Measurements from ENCODE around the gene GVQW3.

DNA sequence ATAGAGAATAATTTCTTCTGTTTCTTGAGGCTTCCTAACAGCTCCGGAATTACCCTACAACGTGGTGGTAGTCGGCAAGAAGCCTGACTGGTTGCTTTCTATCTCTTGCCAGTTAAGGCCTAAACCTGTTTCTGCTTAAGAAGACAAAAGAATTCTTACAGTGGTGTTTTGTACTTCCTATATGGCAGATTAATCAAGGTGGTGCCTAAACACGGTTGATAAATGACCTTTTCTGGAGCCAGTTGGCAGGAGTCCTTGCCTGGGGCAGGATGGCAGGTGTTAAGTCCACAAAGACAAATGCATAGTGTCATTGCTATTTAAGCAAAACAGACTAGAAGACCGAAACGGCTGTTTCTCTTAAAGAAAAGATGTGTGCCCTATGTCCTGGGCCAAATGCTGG lies 9.9 kb downstream of the GVQW3 start:
- TF ChIP-seq, protein P1, sequence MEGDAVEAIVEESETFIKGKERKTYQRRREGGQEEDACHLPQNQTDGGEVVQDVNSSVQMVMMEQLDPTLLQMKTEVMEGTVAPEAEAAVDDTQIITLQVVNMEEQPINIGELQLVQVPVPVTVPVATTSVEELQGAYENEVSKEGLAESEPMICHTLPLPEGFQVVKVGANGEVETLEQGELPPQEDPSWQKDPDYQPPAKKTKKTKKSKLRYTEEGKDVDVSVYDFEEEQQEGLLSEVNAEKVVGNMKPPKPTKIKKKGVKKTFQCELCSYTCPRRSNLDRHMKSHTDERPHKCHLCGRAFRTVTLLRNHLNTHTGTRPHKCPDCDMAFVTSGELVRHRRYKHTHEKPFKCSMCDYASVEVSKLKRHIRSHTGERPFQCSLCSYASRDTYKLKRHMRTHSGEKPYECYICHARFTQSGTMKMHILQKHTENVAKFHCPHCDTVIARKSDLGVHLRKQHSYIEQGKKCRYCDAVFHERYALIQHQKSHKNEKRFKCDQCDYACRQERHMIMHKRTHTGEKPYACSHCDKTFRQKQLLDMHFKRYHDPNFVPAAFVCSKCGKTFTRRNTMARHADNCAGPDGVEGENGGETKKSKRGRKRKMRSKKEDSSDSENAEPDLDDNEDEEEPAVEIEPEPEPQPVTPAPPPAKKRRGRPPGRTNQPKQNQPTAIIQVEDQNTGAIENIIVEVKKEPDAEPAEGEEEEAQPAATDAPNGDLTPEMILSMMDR (IDR thresholded peaks at IDR 0.05) = no peak
- no peak for TF ChIP-seq EP300 (IDR thresholded peaks at IDR 0.05)
- TF ChIP-seq POLR2A (IDR thresholded peaks at IDR 0.05) = no peak

Measured in tibial nerve (tissue), 4 donors.